GM19025 (cell line): Measurements from ENCODE around the gene ARSI.
"Not testable (repeated sequence)": the region's sequence is repeated elsewhere in the genome, so short reads cannot be mapped to it uniquely, and the experiment has no call there.

ENCODE experiments used
- ATAC-seq: cut with Tn5 transposase; IDR thresholded peaks from one replicate; pipeline ENCODE4 v1.9.1; 2021; ENCODE audit warnings: mild to moderate bottlenecking, low read depth, moderate library complexity; ENCODE audit not compliant: unreplicated experiment

The ARSI gene

DNA sequence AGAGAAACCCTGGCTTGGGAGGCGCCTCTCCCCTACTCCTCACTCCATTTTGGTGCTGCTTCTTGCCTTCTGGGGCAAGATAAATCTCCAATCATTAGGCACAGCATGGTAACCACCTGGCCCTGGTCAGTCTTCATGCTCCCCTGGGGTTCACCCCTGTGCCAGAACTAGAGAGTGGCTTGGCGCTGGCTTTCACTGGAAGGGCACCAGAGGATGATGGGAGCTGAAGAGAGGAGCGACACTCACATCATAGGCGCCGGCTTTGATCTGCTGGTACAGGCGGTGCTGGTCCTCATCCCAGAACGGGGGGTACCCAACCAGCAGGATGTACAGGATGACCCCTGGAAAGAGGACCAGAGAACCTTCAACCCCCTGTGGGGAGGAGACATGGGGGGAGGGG is 51.2 kb downstream of the ARSI start:
- no peak for ATAC-seq

DNA sequence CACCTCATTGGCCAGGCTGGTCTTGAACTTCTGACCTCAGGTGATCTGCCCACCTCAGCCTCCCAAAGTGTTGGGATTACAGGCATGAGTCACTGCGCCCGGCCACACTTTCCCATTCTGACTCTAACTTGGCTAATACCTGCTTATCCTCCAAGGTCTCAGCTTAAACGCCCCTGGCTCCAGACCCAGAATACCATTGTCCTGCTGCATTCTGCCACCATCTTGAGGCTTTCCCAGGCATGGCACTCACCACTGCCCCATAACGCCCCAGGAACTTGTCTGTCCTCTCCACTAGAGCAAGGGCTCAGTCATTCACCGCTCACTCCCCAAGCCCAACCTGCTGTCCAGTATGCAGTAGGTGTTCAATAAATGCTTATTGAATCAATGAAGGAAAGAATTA is 53.0 kb downstream of the ARSI start:
- ATAC-seq, result no peak

DNA sequence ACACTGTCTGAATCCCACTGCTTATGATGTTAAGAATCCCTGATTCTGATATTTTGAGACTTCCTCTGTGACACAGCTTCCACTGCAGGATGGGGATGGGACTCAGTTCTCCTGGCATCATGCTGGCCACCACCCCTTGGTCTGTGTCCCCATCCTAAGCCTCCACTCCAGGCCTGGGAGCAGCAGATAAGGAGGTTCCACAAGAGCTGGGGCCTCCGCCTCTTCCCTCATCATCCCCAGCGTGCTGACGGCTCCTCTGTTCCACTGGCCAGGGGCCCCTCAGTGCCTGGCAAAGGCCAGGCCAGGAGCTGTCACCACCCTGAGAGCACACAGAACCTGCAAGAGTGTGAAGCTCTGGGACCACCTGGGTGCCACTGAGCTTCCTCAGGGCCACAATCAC is 53.8 kb downstream of the ARSI start:
- ATAC-seq, result no peak

DNA sequence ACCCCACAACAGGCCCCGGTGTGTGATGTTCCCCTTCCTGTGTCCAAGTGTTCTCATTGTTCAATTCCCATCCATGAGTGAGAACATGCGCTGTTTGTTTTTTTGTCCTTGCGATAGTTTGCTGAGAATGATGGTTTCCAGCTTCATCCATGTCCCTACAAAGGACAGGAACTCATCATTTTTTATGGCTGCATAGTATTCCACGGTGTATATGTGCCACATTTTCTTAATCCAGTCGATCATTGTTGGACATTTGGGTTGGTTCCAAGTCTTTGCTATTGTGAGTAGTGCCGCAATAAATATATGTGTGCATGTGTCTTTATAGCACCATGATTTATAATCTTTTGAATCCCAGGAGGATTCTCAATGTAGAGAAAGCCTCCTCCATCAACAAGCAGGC is 54.2 kb downstream of the ARSI start:
- not testable (repeated sequence) for ATAC-seq

DNA sequence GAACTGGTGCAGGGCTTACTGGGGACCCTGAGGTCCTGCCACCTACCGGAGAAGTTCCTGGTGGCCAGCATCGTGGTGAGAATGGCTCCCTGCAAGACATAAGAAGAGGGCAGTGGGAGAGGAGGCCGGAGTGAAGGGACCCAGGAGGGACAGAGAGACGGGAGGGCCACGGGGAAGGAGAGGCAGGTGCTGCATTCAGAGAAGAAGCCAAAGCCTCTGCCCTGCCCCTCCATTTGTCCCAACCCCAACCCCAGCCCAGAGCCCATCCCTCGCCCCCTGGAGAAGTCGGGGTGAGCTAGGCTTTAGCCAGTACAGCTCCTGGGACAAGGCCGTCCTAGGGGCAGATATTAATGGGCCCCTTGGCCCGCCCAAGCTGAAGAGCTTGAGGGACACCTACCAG is 55.0 kb downstream of the ARSI start:
- ATAC-seq, result no peak

DNA sequence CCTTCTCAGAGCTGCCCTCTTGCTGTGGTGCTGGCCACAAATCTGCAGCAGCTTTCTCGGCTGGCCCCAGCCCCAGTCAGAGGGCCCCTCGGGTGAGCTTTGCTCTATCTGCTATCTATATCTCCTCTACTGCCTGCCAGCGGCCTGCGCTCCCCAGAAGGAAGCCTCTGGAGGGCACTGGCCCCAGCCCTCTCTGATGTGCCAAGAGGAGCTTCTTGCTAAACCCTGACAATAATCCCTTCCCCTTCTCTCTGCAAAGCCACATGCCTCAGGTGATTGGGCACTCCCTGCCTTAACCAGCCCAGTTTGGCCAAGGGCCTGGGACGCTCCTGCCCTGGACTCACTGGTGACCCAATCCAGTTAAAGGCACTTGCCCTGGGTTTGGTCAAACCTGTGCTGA is 55.9 kb downstream of the ARSI start:
- no peak for ATAC-seq

DNA sequence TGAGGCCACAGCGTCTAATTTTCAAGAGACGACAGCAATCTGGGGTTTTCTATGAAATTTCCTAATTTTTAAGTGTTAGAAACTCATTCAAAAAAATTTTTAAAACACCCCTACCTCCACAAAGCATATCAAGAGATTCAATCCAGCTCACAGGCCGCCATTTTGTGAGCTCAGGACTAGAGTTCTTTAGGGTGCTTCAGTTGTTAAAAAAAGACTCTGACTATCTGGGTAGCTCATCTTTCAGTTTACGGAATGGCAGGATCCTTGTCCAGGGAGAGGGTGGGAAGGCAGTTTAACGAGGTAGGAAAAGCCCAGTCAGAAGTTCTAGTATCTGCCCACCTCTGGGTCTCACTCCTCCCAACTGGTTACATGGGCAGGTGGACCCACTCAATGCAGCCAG is 56.3 kb downstream of the ARSI start:
- ATAC-seq, result no peak
